ENCODE measurements around the gene CMC1.
"Not testable (repeated sequence)": the region's sequence is repeated elsewhere in the genome, so short reads cannot be mapped to it uniquely, and the experiment has no call there.

CMC1 gene, protein sequence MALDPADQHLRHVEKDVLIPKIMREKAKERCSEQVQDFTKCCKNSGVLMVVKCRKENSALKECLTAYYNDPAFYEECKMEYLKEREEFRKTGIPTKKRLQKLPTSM

DNA sequence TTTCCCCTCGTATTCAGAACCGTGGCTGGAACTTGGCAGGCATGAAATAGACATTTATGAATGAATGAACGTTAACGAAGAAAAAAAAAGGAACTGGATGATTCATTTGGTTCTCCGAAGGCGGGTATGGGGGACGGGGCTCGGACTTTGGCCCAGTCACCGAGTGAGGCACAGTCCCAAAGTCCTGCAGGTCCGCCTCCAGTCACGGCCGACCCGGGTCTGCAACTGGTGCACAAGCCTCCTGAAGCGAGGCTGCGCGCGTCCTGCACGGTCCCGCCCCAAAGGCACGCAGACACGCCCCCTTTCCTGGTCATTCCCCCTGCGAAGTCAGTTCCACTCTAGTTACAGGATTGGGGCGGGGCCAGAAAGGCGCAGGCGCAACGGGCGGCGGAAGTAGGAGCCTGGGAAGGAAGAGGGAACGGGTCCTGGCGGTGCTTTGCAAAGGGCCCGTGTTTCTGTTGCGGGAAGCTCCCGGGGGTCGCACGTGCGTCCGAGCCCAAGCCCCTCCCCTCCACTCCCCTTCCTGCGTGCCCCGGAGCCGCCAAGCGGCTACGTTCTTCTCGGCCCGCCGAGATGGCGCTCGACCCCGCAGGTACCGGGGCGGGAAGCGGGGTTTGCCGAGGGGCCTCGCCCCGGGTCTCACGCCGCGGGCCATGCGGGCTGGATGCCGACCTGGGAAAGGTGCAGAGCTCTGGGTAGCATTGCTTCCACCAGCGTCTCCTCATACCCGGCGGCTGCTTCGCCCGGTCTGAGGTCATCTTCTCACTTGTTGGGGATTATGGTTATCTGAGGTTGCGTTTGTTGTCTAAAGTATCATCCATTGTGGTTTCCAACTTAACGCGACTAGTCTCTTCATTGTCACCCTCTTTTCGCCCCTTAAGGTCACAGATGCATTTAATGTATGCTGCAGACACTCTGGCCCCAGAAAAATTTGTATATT is at the start of gene CMC1:
CMC1 (plus strand) TSS at position 399 of the 940 bp plus-strand sequence; CDS start at position 574, 175 bp downstream.
- DNase-seq (ENCODE audit: low read depth in 1 of 2, low spot score in 1 of 2): peak; percentile 75 to 83

DNA sequence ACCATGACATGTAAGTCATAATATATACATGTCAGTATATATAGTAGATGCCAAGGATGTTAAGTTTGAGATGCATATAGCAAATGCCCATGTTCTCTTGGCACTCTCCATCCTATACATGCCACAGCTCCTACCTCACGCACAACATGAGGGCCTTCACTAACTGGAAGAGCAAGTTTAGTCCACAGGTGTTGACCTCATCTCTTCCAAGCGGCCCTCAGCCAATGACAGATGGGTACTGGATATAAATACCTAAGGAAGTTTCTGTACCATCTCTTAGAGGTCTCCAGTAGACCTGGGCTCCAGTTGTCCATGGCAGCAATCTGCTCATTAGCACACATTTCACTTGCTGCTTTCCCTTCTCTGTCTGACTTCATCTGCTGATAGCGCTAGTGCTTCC is 43.3 kb upstream of the CMC1 start:
- no peak for DNase-seq (ENCODE audit: low read depth in 1 of 2, low spot score in 1 of 2)

- no peak for DNase-seq (ENCODE audit: low read depth in 1 of 2, low spot score in 1 of 2)
Measured at GRCh38 chr3:28198974-28199373, 42.4 kb upstream of the CMC1 start.

- DNase-seq (ENCODE audit: low read depth in 1 of 2, low spot score in 1 of 2): not testable (repeated sequence)
Measured at GRCh38 chr3:28199643-28200042, 41.8 kb upstream of the CMC1 start.

- not testable (repeated sequence) for DNase-seq (ENCODE audit: low read depth in 1 of 2, low spot score in 1 of 2)
Measured at GRCh38 chr3:28200366-28200848, 41.0 kb upstream of the CMC1 start.

DNA sequence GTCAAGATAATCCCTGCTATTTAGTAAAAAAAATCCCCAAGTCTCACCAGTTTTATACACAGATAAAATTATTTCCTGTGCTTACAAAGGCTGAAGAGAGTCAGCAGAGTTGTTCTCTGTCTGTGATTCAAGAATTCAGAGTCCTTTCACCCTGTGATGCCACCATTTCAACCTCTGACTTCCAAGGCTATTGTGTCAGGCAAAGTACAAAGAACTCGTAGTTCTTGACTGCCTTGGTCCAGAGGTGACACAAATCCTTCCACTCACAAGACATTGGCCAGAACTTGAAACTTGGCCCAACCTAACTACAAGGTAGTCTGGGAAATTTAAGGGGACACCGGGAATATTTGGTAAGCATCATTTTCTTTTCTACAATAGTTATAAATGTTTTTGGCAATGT is 34.9 kb upstream of the CMC1 start:
- DNase-seq (ENCODE audit: low read depth in 1 of 2, low spot score in 1 of 2): no peak

DNA sequence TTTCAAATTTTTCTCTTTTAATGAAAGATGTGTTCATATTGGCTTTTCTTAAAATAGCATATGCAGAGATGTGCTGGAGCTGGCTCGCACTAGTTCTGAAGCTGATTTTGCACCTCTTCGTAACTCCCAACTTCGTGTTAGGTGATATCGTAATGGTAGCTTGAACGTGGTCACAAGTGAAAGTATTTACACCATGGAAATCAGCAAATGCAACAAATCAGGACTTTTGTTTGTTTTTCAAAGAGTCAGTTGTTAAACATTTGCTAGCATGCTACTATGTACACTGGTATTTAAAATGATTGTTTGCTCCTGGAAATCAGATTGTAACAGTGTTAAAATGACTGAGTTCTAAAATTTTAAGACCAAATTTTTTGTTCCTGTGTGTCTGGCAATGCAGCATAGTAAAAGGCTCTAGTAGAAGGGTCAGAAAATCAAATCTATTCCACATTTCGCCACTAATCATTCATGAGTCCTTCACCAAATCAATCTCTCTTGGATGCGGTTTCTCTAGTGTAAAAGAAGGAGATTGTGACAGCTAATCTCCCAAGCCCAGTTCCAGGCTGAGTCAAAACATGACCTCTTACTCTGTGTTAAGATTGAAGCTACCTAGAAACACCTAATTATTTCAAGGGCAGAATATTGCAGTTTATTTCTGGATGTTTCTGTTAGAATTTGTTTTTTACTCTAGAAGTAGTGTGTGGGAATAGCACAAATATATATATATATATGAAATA is 34.3 kb upstream of the CMC1 start:
- DNase-seq (ENCODE audit: low read depth in 1 of 2, low spot score in 1 of 2): no peak

- DNase-seq (ENCODE audit: low read depth in 1 of 2, low spot score in 1 of 2): no peak
Measured at GRCh38 chr3:28210968-28211713, 30.3 kb upstream of the CMC1 start.

- DNase-seq (ENCODE audit: low read depth in 1 of 2, low spot score in 1 of 2): no peak
Measured at GRCh38 chr3:28212681-28213080, 28.7 kb upstream of the CMC1 start.

DNA sequence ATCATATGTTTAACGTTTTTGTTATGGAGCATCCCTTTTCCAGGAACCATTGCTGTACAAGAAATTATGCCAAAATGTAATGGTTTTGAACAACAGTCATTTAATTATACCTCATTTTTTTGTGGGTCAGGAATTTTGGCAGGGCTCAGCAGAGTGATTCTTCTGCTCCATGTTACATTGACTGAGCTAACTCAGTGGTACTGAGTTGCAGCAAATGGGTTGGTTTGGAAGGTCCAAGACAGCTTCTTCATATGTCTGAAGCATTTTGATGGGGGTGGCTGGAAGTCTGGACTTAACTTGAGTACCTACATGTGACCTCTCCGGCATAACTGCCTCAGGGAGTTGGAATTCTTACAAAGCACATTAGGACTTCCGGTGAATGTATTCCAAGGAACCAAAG is 26.0 kb upstream of the CMC1 start:
- no peak for DNase-seq (ENCODE audit: low read depth in 1 of 2, low spot score in 1 of 2)

DNA sequence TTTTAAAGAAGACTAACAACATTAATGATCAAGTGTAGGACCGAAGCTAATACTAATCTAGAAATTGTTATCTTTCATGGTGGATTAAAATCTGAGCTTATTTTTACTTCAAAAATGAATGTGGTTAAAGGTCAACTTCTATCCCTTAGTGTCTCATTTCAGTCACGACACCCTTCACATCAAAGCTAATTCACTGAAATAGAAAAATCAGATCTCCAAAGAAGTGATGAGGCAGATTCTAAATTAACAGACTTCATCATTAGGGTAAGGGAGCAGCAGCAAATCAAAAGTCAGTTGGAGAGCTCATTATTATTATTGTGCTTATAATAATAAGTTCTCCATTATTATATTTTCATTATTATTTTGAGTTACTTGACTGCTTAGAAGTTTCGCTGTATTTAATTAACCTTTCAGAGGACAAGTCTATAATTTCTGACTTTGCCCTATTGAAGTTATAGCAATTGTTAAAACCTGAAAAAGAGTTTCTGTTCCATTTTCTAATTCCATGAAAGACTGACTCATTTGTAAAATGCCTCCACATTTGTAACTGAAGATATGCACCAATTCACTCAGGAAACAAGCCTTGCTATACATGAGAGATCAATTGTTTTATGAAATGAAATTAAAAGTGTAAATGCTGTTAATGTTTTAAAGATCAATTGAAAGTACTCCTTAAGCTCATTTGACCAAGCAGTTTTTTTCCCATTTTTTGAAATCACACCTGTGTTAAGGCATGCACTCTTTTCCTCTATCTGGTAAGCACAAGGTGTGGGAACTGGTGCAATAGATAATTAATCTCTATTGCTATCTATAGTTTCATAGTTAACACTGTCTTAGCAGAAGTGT is 23.1 kb upstream of the CMC1 start:
- DNase-seq (ENCODE audit: low read depth in 1 of 2, low spot score in 1 of 2): no peak

DNA sequence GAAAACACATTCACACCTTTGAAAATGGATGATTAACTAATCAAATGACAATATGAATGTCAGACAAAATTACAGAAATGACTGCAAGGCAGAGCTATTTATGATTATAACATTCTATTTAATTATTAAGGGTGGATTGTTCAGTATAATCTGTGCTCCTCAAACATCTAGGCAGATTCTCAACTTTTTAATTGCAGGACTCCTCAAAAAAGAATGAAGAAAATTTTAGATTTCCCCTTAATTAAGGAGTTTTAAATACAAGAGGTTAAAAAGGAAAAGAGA is 22.6 kb upstream of the CMC1 start:
- no peak for DNase-seq (ENCODE audit: low read depth in 1 of 2, low spot score in 1 of 2)

DNA sequence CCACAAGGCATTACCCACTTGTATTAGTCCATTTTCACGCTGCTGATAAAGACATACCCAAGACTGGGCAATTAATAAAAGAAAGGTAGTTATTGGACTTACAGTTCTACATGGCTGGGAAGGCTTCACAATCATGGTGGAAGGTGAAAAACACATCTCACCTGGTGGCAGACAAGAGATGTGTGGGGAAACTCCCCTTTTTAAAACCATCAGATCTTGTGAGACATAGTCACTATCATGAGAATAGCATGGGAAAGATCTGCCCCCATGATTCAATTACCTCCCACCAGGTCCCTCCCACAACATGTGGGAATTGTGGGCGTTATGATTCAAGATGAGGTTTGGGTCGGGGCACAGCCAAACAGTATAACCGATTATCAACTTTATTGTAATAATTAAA is 17.0 kb upstream of the CMC1 start:
- no peak for DNase-seq (ENCODE audit: low read depth in 1 of 2, low spot score in 1 of 2)

GRCh38 chr3:28226020-28226419 is 15.4 kb upstream of the CMC1 start:
- DNase-seq (ENCODE audit: low read depth in 1 of 2, low spot score in 1 of 2): no peak

GRCh38 chr3:28228623-28229022 is 12.8 kb upstream of the CMC1 start:
- DNase-seq (ENCODE audit: low read depth in 1 of 2, low spot score in 1 of 2): no peak

DNA sequence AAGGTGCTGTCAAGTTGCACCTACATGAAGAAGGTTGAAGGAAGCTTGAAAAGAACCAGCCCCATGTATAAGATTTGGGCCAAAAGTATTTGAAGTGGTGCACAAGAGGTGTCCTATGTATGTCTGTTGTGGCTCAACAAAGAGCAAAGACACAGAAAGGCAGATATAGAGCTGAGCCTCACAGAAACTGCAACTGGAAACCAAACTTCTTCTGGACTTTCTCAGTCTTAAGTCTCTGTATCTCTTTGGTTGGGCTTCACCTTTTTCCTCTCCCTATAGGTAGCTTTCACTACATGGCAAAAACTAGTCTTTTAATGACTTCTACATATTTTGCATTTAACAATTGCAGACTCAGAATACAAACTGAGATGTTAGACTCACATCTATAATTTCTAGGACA is 8.8 kb upstream of the CMC1 start:
- no peak for DNase-seq (ENCODE audit: low read depth in 1 of 2, low spot score in 1 of 2)

GRCh38 chr3:28234454-28234853 is 7.0 kb upstream of the CMC1 start:
- DNase-seq (ENCODE audit: low read depth in 1 of 2, low spot score in 1 of 2): no peak

- no peak for DNase-seq (ENCODE audit: low read depth in 1 of 2, low spot score in 1 of 2)
Measured at GRCh38 chr3:28239108-28239507, 2.3 kb upstream of the CMC1 start.

DNA sequence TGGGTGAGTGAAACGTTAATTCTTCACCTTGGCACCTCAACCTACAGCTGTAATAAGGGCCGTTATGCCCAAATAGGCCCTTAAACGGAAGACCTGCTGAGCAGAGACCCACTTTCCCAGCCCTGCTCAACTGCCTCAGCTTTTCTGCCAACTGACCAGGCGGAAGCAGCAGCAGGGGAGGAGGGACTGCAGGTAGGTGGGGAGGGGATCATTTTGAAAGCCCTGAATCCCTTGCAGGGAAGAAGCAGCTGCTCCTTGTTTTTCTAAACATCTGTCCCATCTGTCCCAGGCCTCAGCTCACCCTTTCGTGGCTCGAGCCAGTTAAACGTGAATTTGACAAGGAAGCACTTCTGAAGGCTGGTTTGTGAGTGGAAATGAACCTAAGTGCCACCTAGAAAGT is 978 bp upstream of the CMC1 start:
- no peak for DNase-seq (ENCODE audit: low read depth in 1 of 2, low spot score in 1 of 2)

GRCh38 chr3:28242519-28242918 is 1.1 kb downstream of the CMC1 start:
- no peak for DNase-seq (ENCODE audit: low read depth in 1 of 2, low spot score in 1 of 2)
